ENCODE results near the gene GSN.
A peak's percentile ranks its signal among the peaks of the same experiment; 100 is the strongest.

Gene GSN

DNA sequence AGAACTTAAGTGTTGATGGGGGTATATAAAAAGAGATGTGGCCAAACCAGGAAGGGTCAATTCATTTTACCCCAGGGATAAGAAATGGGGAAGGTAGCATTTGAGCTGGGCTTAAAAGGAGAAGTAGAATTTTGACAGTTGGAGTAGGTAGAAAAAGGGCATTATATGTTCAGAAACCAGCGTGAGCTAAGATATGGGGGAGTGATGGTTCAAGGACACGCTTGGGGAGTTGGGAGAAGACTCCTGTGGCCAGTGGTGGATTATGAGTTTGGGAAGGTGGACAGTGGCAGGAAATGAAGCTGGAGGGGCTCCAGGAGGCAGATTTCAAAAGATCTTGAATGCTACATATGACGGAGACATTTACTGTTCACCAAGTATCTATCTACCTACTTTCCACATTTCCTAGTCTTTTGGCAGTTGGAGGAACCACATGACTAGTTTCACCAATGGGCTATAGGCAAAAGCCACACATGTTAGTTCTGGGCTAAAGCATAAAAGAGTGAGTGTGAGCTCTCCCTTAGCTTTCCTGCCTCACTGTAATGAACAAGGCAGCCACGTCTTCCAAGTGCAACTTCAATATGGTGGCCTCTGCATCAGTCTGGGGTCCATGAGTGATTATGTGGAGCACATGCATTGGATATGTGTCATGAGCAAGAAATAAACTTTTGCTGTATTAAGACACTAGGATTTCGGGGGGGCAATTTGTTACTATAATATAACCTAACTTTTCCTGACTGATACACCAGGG lies 15.7 kb upstream of the GSN start:
- no peaks in the 10 kb centered on the region for H3K9me3 ChIP-seq (ENCODE audit: control insufficient read depth, insufficient read depth, low read length)

GRCh38 chr9:121253162-121253561 lies 14.8 kb upstream of the GSN start:
- Histone ChIP-seq H3K4me1 (ENCODE audit: control insufficient read depth, low read length) (peaks cover 12% of the 10 kb centered on the region), H3K9me2 (replicated peaks; ENCODE audit: control insufficient read depth, low read length) (no peaks in the 10 kb centered on the region), H3K9me3 (ENCODE audit: control insufficient read depth, insufficient read depth, low read length) (no peaks in the 10 kb centered on the region), H4K20me1 (ENCODE audit: control insufficient read depth, insufficient read depth, low read depth, low read length) (no peaks in the 10 kb centered on the region), H3K36me3 (ENCODE audit: control insufficient read depth, low read length) (no peaks in the 10 kb centered on the region), H3K27ac (ENCODE audit: low read depth, low read length) (no peak overlapping the region), H3K27me3 (ENCODE audit: control insufficient read depth, low read length) (no peaks in the 10 kb centered on the region), H3K79me2 (ENCODE audit: control insufficient read depth, low read length) (no peaks in the 10 kb centered on the region), H3F3A (ENCODE audit: control insufficient read depth, insufficient read depth) (no peaks in the 10 kb centered on the region), H3K4me3 (ENCODE audit: low read length) (no peak overlapping the region), H3K4me2 (ENCODE audit: low read length) (no peak overlapping the region)
- TF ChIP-seq, protein P1, sequence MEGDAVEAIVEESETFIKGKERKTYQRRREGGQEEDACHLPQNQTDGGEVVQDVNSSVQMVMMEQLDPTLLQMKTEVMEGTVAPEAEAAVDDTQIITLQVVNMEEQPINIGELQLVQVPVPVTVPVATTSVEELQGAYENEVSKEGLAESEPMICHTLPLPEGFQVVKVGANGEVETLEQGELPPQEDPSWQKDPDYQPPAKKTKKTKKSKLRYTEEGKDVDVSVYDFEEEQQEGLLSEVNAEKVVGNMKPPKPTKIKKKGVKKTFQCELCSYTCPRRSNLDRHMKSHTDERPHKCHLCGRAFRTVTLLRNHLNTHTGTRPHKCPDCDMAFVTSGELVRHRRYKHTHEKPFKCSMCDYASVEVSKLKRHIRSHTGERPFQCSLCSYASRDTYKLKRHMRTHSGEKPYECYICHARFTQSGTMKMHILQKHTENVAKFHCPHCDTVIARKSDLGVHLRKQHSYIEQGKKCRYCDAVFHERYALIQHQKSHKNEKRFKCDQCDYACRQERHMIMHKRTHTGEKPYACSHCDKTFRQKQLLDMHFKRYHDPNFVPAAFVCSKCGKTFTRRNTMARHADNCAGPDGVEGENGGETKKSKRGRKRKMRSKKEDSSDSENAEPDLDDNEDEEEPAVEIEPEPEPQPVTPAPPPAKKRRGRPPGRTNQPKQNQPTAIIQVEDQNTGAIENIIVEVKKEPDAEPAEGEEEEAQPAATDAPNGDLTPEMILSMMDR (IDR thresholded peaks at IDR 0.05; ENCODE audit: low read depth, low read length, poor library complexity, severe bottlenecking), result no peak
- TF ChIP-seq EZH2phosphoT487 (IDR thresholded peaks at IDR 0.05; ENCODE audit: borderline replicate concordance, low read length), result no peak

More for the DNA sequence above, 15.7 kb upstream of the GSN start:
- no peaks in the 10 kb centered on the region for H3F3A ChIP-seq (ENCODE audit: control insufficient read depth, insufficient read depth)
- no peaks in the 10 kb centered on the region for H3K9me2 ChIP-seq (replicated peaks; ENCODE audit: control insufficient read depth, low read length)
- no peak overlapping the region for H3K4me3 ChIP-seq (ENCODE audit: low read length)
- H3K36me3 ChIP-seq (ENCODE audit: control insufficient read depth, low read length), result no peaks in the 10 kb centered on the region
- no peak overlapping the region for H3K27ac ChIP-seq (ENCODE audit: low read depth, low read length)
- no peaks in the 10 kb centered on the region for H3K27me3 ChIP-seq (ENCODE audit: control insufficient read depth, low read length)
- H3K4me2 ChIP-seq (ENCODE audit: low read length), result no peak overlapping the region
- no peaks in the 10 kb centered on the region for H4K20me1 ChIP-seq (ENCODE audit: control insufficient read depth, insufficient read depth, low read depth, low read length)
- TF ChIP-seq EZH2phosphoT487 (IDR thresholded peaks at IDR 0.05; ENCODE audit: borderline replicate concordance, low read length), result no peak
- TF ChIP-seq, protein P1 (IDR thresholded peaks at IDR 0.05; ENCODE audit: low read depth, low read length, poor library complexity, severe bottlenecking), result no peak
- peaks cover 12% of the 10 kb centered on the region for H3K4me1 ChIP-seq (ENCODE audit: control insufficient read depth, low read length)
- no peaks in the 10 kb centered on the region for H3K79me2 ChIP-seq (ENCODE audit: control insufficient read depth, low read length)

DNA sequence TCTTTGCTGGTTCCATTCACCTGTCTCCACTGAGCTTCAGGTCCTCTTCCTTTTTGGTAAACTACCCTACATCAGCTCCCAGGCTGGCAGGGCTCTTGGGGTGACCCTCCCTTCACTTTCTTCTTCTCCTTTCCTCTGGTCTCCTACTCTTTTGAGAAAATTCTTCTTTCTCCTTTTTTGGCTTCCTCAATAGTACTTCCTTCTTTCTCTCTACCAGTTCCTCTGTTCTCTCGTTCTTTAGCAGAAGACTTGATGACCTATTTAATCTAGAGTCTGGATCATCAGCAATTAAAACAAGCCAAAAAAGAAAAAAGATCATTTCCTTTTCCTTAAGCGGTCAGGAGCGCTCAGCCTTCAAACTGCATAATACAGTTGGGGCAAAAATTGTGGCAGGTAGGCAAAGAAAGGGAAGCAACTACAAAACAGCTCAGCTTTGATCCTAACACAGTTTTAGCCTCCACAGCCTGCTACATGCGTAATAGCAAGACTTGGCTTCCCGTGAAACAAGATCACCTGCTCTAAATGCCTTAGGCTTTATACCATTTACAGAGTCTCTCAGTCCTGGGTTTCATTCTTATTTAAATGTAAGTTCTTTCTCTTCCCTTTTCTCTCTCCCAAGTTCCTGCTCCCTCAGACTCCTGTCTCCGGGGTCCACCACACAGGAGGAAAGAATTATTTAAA lies 14.0 kb upstream of the GSN start:
- TF ChIP-seq EZH2phosphoT487 (IDR thresholded peaks at IDR 0.05; ENCODE audit: borderline replicate concordance, low read length), result no peak
- TF ChIP-seq, protein P1 (IDR thresholded peaks at IDR 0.05; ENCODE audit: low read depth, low read length, poor library complexity, severe bottlenecking), result no peak
- H3F3A ChIP-seq (ENCODE audit: control insufficient read depth, insufficient read depth), result no peaks in the 10 kb centered on the region
- no peak overlapping the region for H3K4me3 ChIP-seq (ENCODE audit: low read length)
- H3K4me1 ChIP-seq (ENCODE audit: control insufficient read depth, low read length), result peaks cover 12% of the 10 kb centered on the region
- H3K9me3 ChIP-seq (ENCODE audit: control insufficient read depth, insufficient read depth, low read length), result no peaks in the 10 kb centered on the region
- no peaks in the 10 kb centered on the region for H3K36me3 ChIP-seq (ENCODE audit: control insufficient read depth, low read length)
- no peaks in the 10 kb centered on the region for H3K79me2 ChIP-seq (ENCODE audit: control insufficient read depth, low read length)
- H3K9me2 ChIP-seq (replicated peaks; ENCODE audit: control insufficient read depth, low read length), result no peaks in the 10 kb centered on the region
- no peak overlapping the region for H3K27ac ChIP-seq (ENCODE audit: low read depth, low read length)
- H3K27me3 ChIP-seq (ENCODE audit: control insufficient read depth, low read length), result no peaks in the 10 kb centered on the region
- H3K4me2 ChIP-seq (ENCODE audit: low read length), result peak overlapping the region; percentile 24
- no peaks in the 10 kb centered on the region for H4K20me1 ChIP-seq (ENCODE audit: control insufficient read depth, insufficient read depth, low read depth, low read length)
